ENCODE measurements around the gene WNT3. TPM values are rescaled to one million over a fixed set of nuclear protein-coding genes. Genes with fewer than 3 reads are reported as not detected.

WNT3 gene
- total RNA-seq, 1 experiment from 2014 or later, result 5.5 TPM

- TF ChIP-seq POLR2A (IDR thresholded peaks at IDR 0.05; ENCODE audit: borderline replicate concordance, extremely low read depth, insufficient read depth, insufficient read length) (no peak), SRF (IDR thresholded peaks at IDR 0.05; ENCODE audit: low read depth) (no peak), EZH2phosphoT487 (IDR thresholded peaks at IDR 0.05; ENCODE audit: borderline replicate concordance) (no peak), ZBTB33 (IDR thresholded peaks at IDR 0.05; ENCODE audit: extremely low read depth, insufficient replicate concordance, low read length) (no peak), ZFX (IDR thresholded peaks at IDR 0.05) (no peak), ELF1 (IDR thresholded peaks at IDR 0.05; ENCODE audit: borderline replicate concordance, low read depth) (no peak), CBX3 (IDR thresholded peaks at IDR 0.05; ENCODE audit: low read depth) (no peak), EZH2 (IDR thresholded peaks at IDR 0.05) (no peak)
These were observed 90.7 kb downstream of the WNT3 start (continued) for GRCh38 chr17:46727572-46728348.

- H3K9me3 ChIP-seq (ENCODE audit: control insufficient read depth in 1 of 2, insufficient read depth in 1 of 2, low read depth in 1 of 2, low read length in 2 of 2), result no peaks in the 10 kb centered on the region
- BruUV-seq (replicated peaks), result no TSS peak
- H3K9ac ChIP-seq (ENCODE audit: low read length), result no peak overlapping the region
- ChIA-PET POLR2A (no interaction called here), RAD21 (ENCODE audit: low non-redundant PET in 1 of 2, low total read pairs in 2 of 2, uncharacterized antibody in 2 of 2, unreplicated experiment in 2 of 2) (no interaction called here), CTCF (no interaction called here)
- no peaks in the 10 kb centered on the region for H3K36me3 ChIP-seq (ENCODE audit: control insufficient read depth in 1 of 2, insufficient read depth in 2 of 2, low read length in 2 of 2)
- H2AFZ ChIP-seq (ENCODE audit: low read depth, low read length, poor library complexity, severe bottlenecking), result no peak overlapping the region
- ATAC-seq (no peak), DNase-seq (ENCODE audit: low read depth, low spot score) (no peak)
- no peak overlapping the region for H3K27ac ChIP-seq (ENCODE audit: low read depth, low read length)
- H3K27me3 ChIP-seq (ENCODE audit: insufficient read depth, low read length), result no peaks in the 10 kb centered on the region
- H3K4me3 ChIP-seq (replicated peaks in 1 of 2; ENCODE audit: low read depth in 1 of 2, low read length in 2 of 2), result no peak overlapping the region
- no peaks in the 10 kb centered on the region for H3K79me2 ChIP-seq (ENCODE audit: insufficient read depth, low read length)
- no peaks in the 10 kb centered on the region for H3K9me2 ChIP-seq (ENCODE audit: insufficient read depth)
- H3K4me2 ChIP-seq (ENCODE audit: low read length), result no peak overlapping the region
- H4K20me1 ChIP-seq (ENCODE audit: insufficient read depth), result no peaks in the 10 kb centered on the region
- H3K4me1 ChIP-seq (ENCODE audit: control insufficient read depth in 1 of 2, insufficient read depth in 2 of 2, low read length in 2 of 2), result peaks cover 0 to 10% of the 10 kb centered on the region in 2 experiments; a peak in 3 of 4 replicates
- intact Hi-C loops (cut with micrococcal nuclease), result no loop called here
- TF ChIP-seq FOSL1 (IDR thresholded peaks at IDR 0.05; ENCODE audit: low read depth) (no peak), POLR2AphosphoS5 (IDR thresholded peaks at IDR 0.05; ENCODE audit: low read depth, low read length) (no peak), ATF3 (IDR thresholded peaks at IDR 0.05) (no peak), ZNF274 (IDR thresholded peaks at IDR 0.05; ENCODE audit: low read depth, low read length) (no peak), ZFX (IDR thresholded peaks at IDR 0.05) (no peak), RAD21 (IDR thresholded peaks at IDR 0.05; ENCODE audit: low read depth) (no peak), JUND (IDR thresholded peaks at IDR 0.05) (no peak), SP1 (IDR thresholded peaks at IDR 0.05; ENCODE audit: low read depth) (no peak), CBX3 (IDR thresholded peaks at IDR 0.05; ENCODE audit: low read depth) (no peak), REST (IDR thresholded peaks at IDR 0.05; ENCODE audit: low read depth) (no peak), CEBPB (IDR thresholded peaks at IDR 0.05; ENCODE audit: low read depth) (no peak), SRF (IDR thresholded peaks at IDR 0.05; ENCODE audit: low read depth) (no peak)
These were observed 92.3 kb downstream of the WNT3 start for GRCh38 chr17:46726206-46726605.

Data from HCT116 (cell line).